SU-DHL-6 (cell line): ENCODE data around the gene GPRC5C.

Experiments used
- CTCF ChIP-seq: fragments of 200-600 bp; sonication (generic); IDR thresholded peaks from one replicate; pipeline ENCODE4 v1.5.1; 2017; ENCODE audit warnings: antibody characterized with exemption, mild to moderate bottlenecking, low read length, moderate library complexity; ENCODE audit not compliant: insufficient read depth, poor library complexity, severe bottlenecking
- EZH2phosphoT487 ChIP-seq: fragments of 200-600 bp; sonication (generic), shearing (Covaris generic); conservative IDR thresholded peaks from 2 replicates; pipeline ENCODE4 v1.6.1; 2018; ENCODE audit warnings: mild to moderate bottlenecking, antibody characterized with exemption, low read length, moderate library complexity, mixed read lengths

GRCh38 chr17:74412581-74412980 is 19.3 kb upstream of the GPRC5C start:
- TF ChIP-seq CTCF, result no peak
- TF ChIP-seq EZH2phosphoT487, result no peak
